GM12892 (cell line): Measurements from ENCODE around the gene VIPR2.

Source experiments
- POLR2A ChIP-seq: IDR thresholded peaks from 2 replicates; pipeline ENCODE4 v1.6.1; 2011; ENCODE audit warnings: low read depth, low read length, control low read depth
- TAF1 ChIP-seq: IDR thresholded peaks from 2 replicates; pipeline ENCODE4 v1.6.1; 2011; ENCODE audit warnings: low read depth, mild to moderate bottlenecking, control low read depth, low read length, borderline replicate concordance

DNA sequence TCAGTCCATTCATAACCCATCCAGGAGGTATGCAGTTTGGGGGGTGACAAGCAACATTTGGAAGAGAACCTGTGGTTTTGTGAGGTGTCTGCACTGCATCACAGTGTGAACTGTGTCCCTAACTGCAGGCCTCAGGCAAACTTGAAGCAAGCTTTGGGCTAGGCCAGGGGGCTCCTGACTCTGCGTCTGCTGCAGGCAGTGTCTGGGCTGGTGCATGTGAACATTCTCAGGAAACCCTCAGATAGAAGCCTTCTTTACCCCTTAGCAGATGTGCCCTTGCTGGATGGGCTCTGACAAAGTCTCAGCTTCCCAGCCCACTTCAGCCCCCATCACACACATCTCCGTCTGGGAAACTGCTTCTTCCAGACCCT, 61.0 kb downstream of the VIPR2 start:
- TF ChIP-seq TAF1 (no peak), POLR2A (no peak)
